Chondrocyte (in vitro differentiated cells): ENCODE measurements around the gene CREB1. TPM values are rescaled to one million over a fixed set of nuclear protein-coding genes. Genes with fewer than 3 reads are reported as not detected.

Experiments used
- DNase-seq: peaks from one replicate; pipeline ENCODE4 v3.0.0; 2021; ENCODE audit warnings: mixed read lengths, low spot score
- H3K27ac Mint-ChIP-seq: one replicate; pipeline ENCODE4 v1.8.0; 2021; ENCODE audit warnings: mild to moderate bottlenecking, moderate library complexity, mixed read lengths; ENCODE audit not compliant: unreplicated experiment
- H3K27me3 Mint-ChIP-seq: 2 replicates; pipeline ENCODE4 v1.8.0; 2021; ENCODE audit warnings: low read depth, mixed read lengths
- H3K36me3 Mint-ChIP-seq: 2 replicates; pipeline ENCODE4 v1.8.0; 2021; ENCODE audit warnings: low read depth, mixed read lengths
- H3K4me1 Mint-ChIP-seq: 2 replicates; pipeline ENCODE4 v1.8.0; 2021; ENCODE audit warnings: low read depth, mild to moderate bottlenecking, mixed read lengths
- H3K4me3 Mint-ChIP-seq: one replicate; pipeline ENCODE4 v1.8.0; 2021; ENCODE audit warnings: mild to moderate bottlenecking, moderate library complexity, mixed read lengths; ENCODE audit not compliant: unreplicated experiment
- H3K9me3 Mint-ChIP-seq: 2 replicates; pipeline ENCODE4 v1.8.0; 2021; ENCODE audit warnings: low read depth, mixed read lengths
- total RNA-seq: library from RNA; stranded (reverse); gene quantifications from 3 replicates; pipeline ENCODE4 v1.2.1, GENCODE V29; 2021
- TF ChIP-seq, protein P1 (sequence below): fragments of 200-600 bp; sonication (generic); IDR thresholded peaks from 2 replicates; pipeline ENCODE4 v1.5.0; 2021; ENCODE audit warnings: antibody characterized with exemption, mild to moderate bottlenecking, moderate library complexity

CREB1 gene
- total RNA-seq, 1 donor from 2014 or later, result 54.2 TPM

DNA sequence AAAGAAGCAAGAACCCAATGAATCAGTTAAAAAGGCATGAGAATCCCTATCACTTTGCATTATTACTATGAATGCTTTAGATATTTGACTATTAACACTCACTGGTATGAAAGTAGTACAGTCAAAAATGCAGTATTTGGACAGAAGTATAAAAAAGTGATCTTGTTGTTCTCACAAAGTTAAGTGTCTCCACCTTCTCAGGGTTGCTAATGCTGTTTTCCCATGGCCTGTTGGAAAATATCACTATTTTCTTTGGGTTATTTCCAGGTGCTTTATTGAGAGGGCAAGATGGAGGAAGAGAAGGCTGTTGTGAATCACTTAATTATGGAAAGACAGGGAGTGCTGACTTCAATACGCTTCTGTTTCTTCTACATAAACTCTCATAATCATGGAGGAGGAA is 13.6 kb upstream of the CREB1 start:
- DNase-seq, result no peak
- no peaks in the 10 kb centered on the region for H3K36me3 Mint-ChIP-seq
- TF ChIP-seq, protein P1, sequence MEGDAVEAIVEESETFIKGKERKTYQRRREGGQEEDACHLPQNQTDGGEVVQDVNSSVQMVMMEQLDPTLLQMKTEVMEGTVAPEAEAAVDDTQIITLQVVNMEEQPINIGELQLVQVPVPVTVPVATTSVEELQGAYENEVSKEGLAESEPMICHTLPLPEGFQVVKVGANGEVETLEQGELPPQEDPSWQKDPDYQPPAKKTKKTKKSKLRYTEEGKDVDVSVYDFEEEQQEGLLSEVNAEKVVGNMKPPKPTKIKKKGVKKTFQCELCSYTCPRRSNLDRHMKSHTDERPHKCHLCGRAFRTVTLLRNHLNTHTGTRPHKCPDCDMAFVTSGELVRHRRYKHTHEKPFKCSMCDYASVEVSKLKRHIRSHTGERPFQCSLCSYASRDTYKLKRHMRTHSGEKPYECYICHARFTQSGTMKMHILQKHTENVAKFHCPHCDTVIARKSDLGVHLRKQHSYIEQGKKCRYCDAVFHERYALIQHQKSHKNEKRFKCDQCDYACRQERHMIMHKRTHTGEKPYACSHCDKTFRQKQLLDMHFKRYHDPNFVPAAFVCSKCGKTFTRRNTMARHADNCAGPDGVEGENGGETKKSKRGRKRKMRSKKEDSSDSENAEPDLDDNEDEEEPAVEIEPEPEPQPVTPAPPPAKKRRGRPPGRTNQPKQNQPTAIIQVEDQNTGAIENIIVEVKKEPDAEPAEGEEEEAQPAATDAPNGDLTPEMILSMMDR, result no peak
- no peaks in the 10 kb centered on the region for H3K27me3 Mint-ChIP-seq
- peaks cover 44% of the 10 kb centered on the region for H3K4me1 Mint-ChIP-seq
- H3K9me3 Mint-ChIP-seq, result peaks cover 8% of the 10 kb centered on the region
- H3K27ac Mint-ChIP-seq, result peak overlapping the region; percentile 77
- no peak overlapping the region for H3K4me3 Mint-ChIP-seq

DNA sequence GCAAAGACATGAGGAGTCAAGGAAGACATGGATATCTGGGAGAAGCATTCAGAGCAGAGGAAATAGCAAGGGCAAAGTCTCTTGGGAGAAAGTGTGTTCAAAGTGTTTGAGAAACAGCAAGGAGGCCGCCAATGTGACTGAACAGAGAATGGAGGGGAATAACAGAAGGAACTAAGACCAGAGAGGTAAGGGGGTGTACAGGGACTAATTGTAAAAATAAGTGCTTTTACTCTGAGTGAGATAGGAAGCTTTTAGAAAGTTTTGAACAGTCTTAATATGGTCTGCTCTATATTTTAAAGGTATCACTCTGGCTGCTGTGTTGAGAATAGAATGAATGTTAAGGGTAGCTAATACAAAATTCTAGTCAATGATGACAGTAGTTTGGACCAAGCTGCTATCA is 6.8 kb upstream of the CREB1 start:
- Mint-ChIP-seq H3K27ac (no peak overlapping the region), H3K36me3 (no peaks in the 10 kb centered on the region), H3K4me1 (peaks cover 6% of the 10 kb centered on the region), H3K9me3 (peaks cover 8% of the 10 kb centered on the region), H3K27me3 (no peaks in the 10 kb centered on the region), H3K4me3 (no peak overlapping the region)
- DNase-seq, result no peak
- TF ChIP-seq, protein P1, result no peak

- Mint-ChIP-seq H3K9me3 (no peaks in the 10 kb centered on the region), H3K4me3 (no peak overlapping the region), H3K27ac (peak overlapping the region; percentile 10), H3K36me3 (peaks cover 1% of the 10 kb centered on the region), H3K4me1 (peaks cover 14% of the 10 kb centered on the region), H3K27me3 (no peaks in the 10 kb centered on the region)
- TF ChIP-seq, protein P1, result no peak
- DNase-seq, result no peak
Measured at GRCh38 chr2:207525296-207525695, 4.5 kb upstream of the CREB1 start.

GRCh38 chr2:207528980-207529329 is 807 bp upstream of the CREB1 start:
- peak overlapping the region; percentile 95 for H3K27ac Mint-ChIP-seq
- H3K4me1 Mint-ChIP-seq, result peaks cover 37% of the 10 kb centered on the region
- peak overlapping the region; percentile 98 for H3K4me3 Mint-ChIP-seq
- TF ChIP-seq, protein P1, result peak; percentile 55
- no peaks in the 10 kb centered on the region for H3K27me3 Mint-ChIP-seq
- peaks cover 3% of the 10 kb centered on the region for H3K36me3 Mint-ChIP-seq
- DNase-seq, result no peak
- no peaks in the 10 kb centered on the region for H3K9me3 Mint-ChIP-seq

- Mint-ChIP-seq H3K9me3 (no peaks in the 10 kb centered on the region), H3K4me1 (peaks cover 47% of the 10 kb centered on the region), H3K27me3 (no peaks in the 10 kb centered on the region), H3K4me3 (peak overlapping the region; percentile 98), H3K27ac (peak overlapping the region; percentile 100), H3K36me3 (peaks cover 3% of the 10 kb centered on the region)
- TF ChIP-seq, protein P1, result no peak
- peak; percentile 86 for DNase-seq
Measured at GRCh38 chr2:207530160-207531031, 634 bp downstream of the CREB1 start.
